ENCODE results near the gene UPF2. TPM values are rescaled to one million over a fixed set of nuclear protein-coding genes. Genes with fewer than 3 reads are reported as not detected.
"Not testable (repeated sequence)": the region's sequence is repeated elsewhere in the genome, so short reads cannot be mapped to it uniquely, and the experiment has no call there.

The UPF2 gene
- total RNA-seq, 1 donor from 2014 or later = 41.0 TPM

DNA sequence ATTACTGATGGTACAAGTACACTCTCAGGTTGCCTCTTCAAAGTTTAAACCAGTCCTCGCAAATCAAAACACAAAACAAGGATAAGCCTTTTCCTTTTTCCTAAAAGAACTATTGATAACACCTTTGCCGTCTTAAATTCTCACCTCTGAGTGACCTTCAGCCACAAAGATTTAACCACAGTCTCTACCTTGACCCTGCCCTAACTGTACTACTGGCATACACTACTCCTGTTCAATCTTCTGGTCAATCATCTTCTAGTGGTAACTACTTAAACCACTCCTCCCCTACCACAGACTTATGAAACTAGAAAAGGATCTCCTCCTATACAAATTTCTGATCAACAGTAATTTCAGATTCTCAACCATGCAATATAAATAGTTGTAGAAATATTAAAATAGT lies 15.1 kb downstream of the UPF2 start:
- no peaks in the 10 kb centered on the region for H3K9me3 Mint-ChIP-seq
- H3K4me3 Mint-ChIP-seq (ENCODE audit: low read depth) = no peak overlapping the region
- peaks cover 29% of the 10 kb centered on the region for H3K4me1 Mint-ChIP-seq (ENCODE audit: low read depth)
- DNase-seq (ENCODE audit: low spot score) = no peak
- H3K36me3 Mint-ChIP-seq (ENCODE audit: low read depth) = peaks cover 56% of the 10 kb centered on the region
- no peak overlapping the region for H3K27ac Mint-ChIP-seq
- intact Hi-C loops (cut with micrococcal nuclease) = no loop called here
- H3K27me3 Mint-ChIP-seq (ENCODE audit: low read depth) = no peaks in the 10 kb centered on the region

- Mint-ChIP-seq H3K4me1 (ENCODE audit: low read depth) (peaks cover 30% of the 10 kb centered on the region), H3K27ac (no peak overlapping the region)
These were observed 17.0 kb downstream of the UPF2 start for GRCh38 chr10:12025591-12025990.

DNA sequence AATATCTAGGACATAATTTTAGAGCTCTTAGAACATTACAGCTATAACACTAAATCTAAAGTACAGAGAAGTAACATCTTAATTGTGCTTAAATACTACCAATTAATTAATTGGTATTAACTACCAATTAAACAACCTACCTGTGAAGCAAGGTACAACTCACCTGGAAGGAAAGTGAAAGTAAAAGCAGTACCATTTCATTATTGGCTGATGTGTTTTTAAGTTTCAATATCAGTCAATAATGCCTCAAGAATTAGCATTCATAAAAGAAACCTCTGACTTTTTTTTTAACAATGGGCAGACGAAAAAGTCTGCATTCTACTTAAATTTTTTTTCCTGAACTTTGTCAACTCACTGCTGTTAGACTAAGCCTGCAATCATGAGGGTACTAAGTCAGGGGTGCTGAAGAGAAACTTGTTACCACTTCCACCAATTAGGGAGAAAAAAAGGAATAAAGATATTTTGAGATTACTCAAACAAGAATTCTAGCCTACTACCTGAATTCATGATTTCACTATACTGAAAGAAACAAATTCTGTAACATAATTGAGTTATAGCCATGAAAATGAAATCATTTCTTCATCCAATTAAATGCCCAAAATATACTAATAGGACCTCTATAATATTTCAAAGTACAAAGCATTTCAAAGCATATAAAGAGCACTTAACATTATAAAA lies 19.9 kb downstream of the UPF2 start:
- H3K27me3 Mint-ChIP-seq (ENCODE audit: low read depth) = no peaks in the 10 kb centered on the region
- H3K4me1 Mint-ChIP-seq (ENCODE audit: low read depth) = peaks cover 26% of the 10 kb centered on the region
- no peak overlapping the region for H3K4me3 Mint-ChIP-seq (ENCODE audit: low read depth)
- peak overlapping the region; percentile 62 for H3K27ac Mint-ChIP-seq
- H3K9me3 Mint-ChIP-seq = no peaks in the 10 kb centered on the region
- intact Hi-C loops (cut with micrococcal nuclease) = no loop called here
- DNase-seq (ENCODE audit: low spot score) = no peak
- H3K36me3 Mint-ChIP-seq (ENCODE audit: low read depth) = peaks cover 24% of the 10 kb centered on the region

More at GRCh38 chr10:12025591-12025990, 17.0 kb downstream of the UPF2 start:
- Mint-ChIP-seq H3K27me3 (ENCODE audit: low read depth) (no peaks in the 10 kb centered on the region), H3K9me3 (no peaks in the 10 kb centered on the region), H3K4me3 (ENCODE audit: low read depth) (no peak overlapping the region), H3K36me3 (ENCODE audit: low read depth) (peaks cover 44% of the 10 kb centered on the region)
- DNase-seq (ENCODE audit: low spot score) = no peak
- intact Hi-C loops (cut with micrococcal nuclease) = no loop called here

GRCh38 chr10:12020574-12020973 lies 22.0 kb downstream of the UPF2 start:
- DNase-seq (ENCODE audit: low spot score) = no peak
- Mint-ChIP-seq H3K36me3 (ENCODE audit: low read depth) (peaks cover 14% of the 10 kb centered on the region), H3K4me1 (ENCODE audit: low read depth) (peaks cover 17% of the 10 kb centered on the region), H3K4me3 (ENCODE audit: low read depth) (no peak overlapping the region), H3K27me3 (ENCODE audit: low read depth) (no peaks in the 10 kb centered on the region), H3K27ac (no peak overlapping the region), H3K9me3 (no peaks in the 10 kb centered on the region)
- intact Hi-C loops (cut with micrococcal nuclease) = no loop called here

DNA sequence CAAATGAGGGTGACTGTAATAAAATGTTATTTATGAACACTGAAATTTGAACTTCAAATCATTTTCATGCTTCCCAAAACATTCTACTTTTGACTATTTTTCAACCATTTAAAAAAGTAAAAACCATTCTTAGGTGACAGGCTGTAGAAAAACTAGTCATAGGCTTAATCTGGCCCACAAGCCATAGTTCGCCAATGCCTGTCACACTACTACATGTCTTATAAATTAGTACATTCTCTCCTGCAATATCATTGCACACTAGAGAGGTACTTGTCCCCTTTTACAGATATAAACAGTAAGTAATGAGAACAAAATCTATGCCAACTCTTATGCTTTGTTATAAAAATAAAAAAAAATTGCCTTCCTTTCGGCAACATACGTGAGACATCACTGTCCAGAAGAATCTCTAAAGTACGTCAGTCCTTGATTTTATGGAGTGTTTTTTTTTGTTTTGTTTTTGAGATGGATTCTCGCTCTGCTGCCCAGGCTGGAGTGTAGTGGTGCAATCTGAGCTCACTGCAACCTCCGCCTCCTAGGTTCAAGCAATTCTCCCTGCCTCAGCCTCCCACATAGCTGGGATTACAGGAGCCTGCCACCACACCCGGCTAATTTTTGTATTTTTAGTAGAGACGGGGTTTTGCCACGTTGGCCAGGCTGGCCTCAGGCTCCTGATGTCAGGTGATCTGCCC lies 23.2 kb downstream of the UPF2 start:
- Mint-ChIP-seq H3K4me1 (ENCODE audit: low read depth) (peaks cover 17% of the 10 kb centered on the region), H3K27me3 (ENCODE audit: low read depth) (no peaks in the 10 kb centered on the region), H3K27ac (no peak overlapping the region), H3K36me3 (ENCODE audit: low read depth) (peaks cover 22% of the 10 kb centered on the region), H3K4me3 (ENCODE audit: low read depth) (no peak overlapping the region), H3K9me3 (no peaks in the 10 kb centered on the region)
- no peak for DNase-seq (ENCODE audit: low spot score)
- intact Hi-C loops (cut with micrococcal nuclease) = no loop called here

- no peaks in the 10 kb centered on the region for H3K9me3 Mint-ChIP-seq
- no peak overlapping the region for H3K27ac Mint-ChIP-seq
- no peak overlapping the region for H3K4me3 Mint-ChIP-seq (ENCODE audit: low read depth)
- intact Hi-C loops (cut with micrococcal nuclease) = no loop called here
- no peaks in the 10 kb centered on the region for H3K27me3 Mint-ChIP-seq (ENCODE audit: low read depth)
- H3K4me1 Mint-ChIP-seq (ENCODE audit: low read depth) = peaks cover 15% of the 10 kb centered on the region
- DNase-seq (ENCODE audit: low spot score) = no peak
- H3K36me3 Mint-ChIP-seq (ENCODE audit: low read depth) = peaks cover 27% of the 10 kb centered on the region
These were observed 23.9 kb downstream of the UPF2 start for GRCh38 chr10:12018438-12019282.

- Mint-ChIP-seq H3K4me3 (ENCODE audit: low read depth) (no peak overlapping the region), H3K9me3 (peaks cover 18% of the 10 kb centered on the region), H3K27me3 (ENCODE audit: low read depth) (no peaks in the 10 kb centered on the region), H3K36me3 (ENCODE audit: low read depth) (peaks cover 62% of the 10 kb centered on the region), H3K4me1 (ENCODE audit: low read depth) (peaks cover 5% of the 10 kb centered on the region), H3K27ac (no peak overlapping the region)
- DNase-seq (ENCODE audit: low spot score) = no peak
- intact Hi-C loops (cut with micrococcal nuclease) = no loop called here
These were observed 28.7 kb downstream of the UPF2 start for GRCh38 chr10:12013926-12014325.

- DNase-seq (ENCODE audit: low spot score); H3K27ac Mint-ChIP-seq; H3K4me3 Mint-ChIP-seq (ENCODE audit: low read depth); H3K4me1 Mint-ChIP-seq (ENCODE audit: low read depth); H3K27me3 Mint-ChIP-seq (ENCODE audit: low read depth); intact Hi-C loops (cut with micrococcal nuclease): not testable (repeated sequence)
- Mint-ChIP-seq H3K36me3 (ENCODE audit: low read depth) (peaks cover 66% of the 10 kb centered on the region), H3K9me3 (peaks cover 18% of the 10 kb centered on the region)
These were observed 29.2 kb downstream of the UPF2 start for GRCh38 chr10:12013391-12013790.

- H3K4me3 Mint-ChIP-seq (ENCODE audit: low read depth) = no peak overlapping the region
- intact Hi-C loops (cut with micrococcal nuclease) = no loop called here
- no peak overlapping the region for H3K27ac Mint-ChIP-seq
- peaks cover 18% of the 10 kb centered on the region for H3K9me3 Mint-ChIP-seq
- H3K27me3 Mint-ChIP-seq (ENCODE audit: low read depth) = no peaks in the 10 kb centered on the region
- no peak for DNase-seq (ENCODE audit: low spot score)
- no peaks in the 10 kb centered on the region for H3K4me1 Mint-ChIP-seq (ENCODE audit: low read depth)
- peaks cover 71% of the 10 kb centered on the region for H3K36me3 Mint-ChIP-seq (ENCODE audit: low read depth)
These were observed 32.3 kb downstream of the UPF2 start for GRCh38 chr10:12010353-12010752.

DNA sequence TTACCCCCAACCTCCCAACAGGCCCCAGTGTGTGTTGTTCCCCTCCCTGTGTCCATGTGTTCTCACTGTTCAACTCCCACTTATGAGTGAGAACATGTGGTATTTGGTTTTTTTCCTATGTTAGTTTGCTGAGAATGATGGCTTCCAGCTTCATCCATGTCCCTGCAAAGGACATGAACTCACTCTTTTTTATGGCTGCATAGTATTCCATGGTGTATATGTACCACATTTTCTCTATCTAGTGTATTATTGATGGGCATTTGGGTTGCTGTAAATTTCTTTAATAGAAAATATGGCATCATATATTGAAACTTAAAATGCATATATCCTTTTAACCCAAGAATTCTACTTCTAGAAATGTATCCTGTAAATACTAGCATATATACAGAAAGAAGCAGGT lies 33.8 kb downstream of the UPF2 start:
- H3K27me3 Mint-ChIP-seq (ENCODE audit: low read depth); H3K4me3 Mint-ChIP-seq (ENCODE audit: low read depth); DNase-seq (ENCODE audit: low spot score); H3K4me1 Mint-ChIP-seq (ENCODE audit: low read depth); intact Hi-C loops (cut with micrococcal nuclease); H3K27ac Mint-ChIP-seq: not testable (repeated sequence)
- Mint-ChIP-seq H3K36me3 (ENCODE audit: low read depth) (peaks cover 75% of the 10 kb centered on the region), H3K9me3 (peaks cover 18% of the 10 kb centered on the region)

- Mint-ChIP-seq H3K4me1 (ENCODE audit: low read depth) (peaks cover 2% of the 10 kb centered on the region), H3K27me3 (ENCODE audit: low read depth) (no peaks in the 10 kb centered on the region), H3K9me3 (peaks cover 18% of the 10 kb centered on the region), H3K36me3 (ENCODE audit: low read depth) (peaks cover 76% of the 10 kb centered on the region), H3K4me3 (ENCODE audit: low read depth) (no peak overlapping the region), H3K27ac (no peak overlapping the region)
- DNase-seq (ENCODE audit: low spot score) = no peak
- intact Hi-C loops (cut with micrococcal nuclease) = no loop called here
These were observed 35.9 kb downstream of the UPF2 start for GRCh38 chr10:12006671-12007070.

DNA sequence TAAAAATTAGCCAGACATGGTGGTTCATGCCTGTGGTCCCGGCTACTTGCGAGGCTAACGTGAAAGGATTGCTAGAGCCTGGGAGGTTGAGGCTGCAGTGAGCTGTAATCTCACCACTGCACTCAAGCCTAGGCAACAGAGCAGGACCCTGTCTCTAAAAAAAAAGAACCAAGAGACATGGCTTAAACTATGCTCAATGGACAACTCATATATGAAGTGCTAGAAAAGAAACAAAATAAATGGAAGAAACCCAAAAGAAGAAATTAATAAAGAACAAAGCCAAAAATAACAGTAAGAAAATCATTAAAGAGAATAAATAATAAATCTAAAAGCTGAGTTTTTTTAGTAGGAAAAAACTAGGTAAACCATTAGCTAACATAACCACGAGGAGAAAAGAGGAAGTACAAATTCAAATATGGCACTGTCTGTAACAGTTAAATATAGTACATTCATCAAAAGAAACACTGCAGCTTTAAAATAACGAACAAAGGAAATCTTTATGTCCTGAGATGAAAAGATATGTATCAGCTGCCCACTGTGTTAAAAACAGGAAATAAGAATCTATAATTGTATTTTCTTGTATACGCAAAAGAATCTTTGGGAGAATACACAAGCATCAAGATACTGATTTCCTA lies 48.7 kb downstream of the UPF2 start:
- Mint-ChIP-seq H3K9me3 (no peaks in the 10 kb centered on the region), H3K27ac (peak overlapping the region; percentile 34), H3K4me1 (ENCODE audit: low read depth) (peaks cover 11% of the 10 kb centered on the region), H3K36me3 (ENCODE audit: low read depth) (peaks cover 62% of the 10 kb centered on the region), H3K4me3 (ENCODE audit: low read depth) (no peak overlapping the region), H3K27me3 (ENCODE audit: low read depth) (no peaks in the 10 kb centered on the region)
- intact Hi-C loops (cut with micrococcal nuclease) = no loop called here
- no peak for DNase-seq (ENCODE audit: low spot score)

Measured in activated T-helper 2 cell treated with anti-CD3 and anti-CD28 coated beads, Interferon-gamma antibody, Interleukin-2, Interleukin-4, amounts not matched to agents 10 μg/mL and 5 μg/mL and 100 μg/mL, durations not matched to agents 14 hours and 24 hours and 36 hours (primary cell).